Measurements from ENCODE around the gene ZC3H11A.

DNA sequence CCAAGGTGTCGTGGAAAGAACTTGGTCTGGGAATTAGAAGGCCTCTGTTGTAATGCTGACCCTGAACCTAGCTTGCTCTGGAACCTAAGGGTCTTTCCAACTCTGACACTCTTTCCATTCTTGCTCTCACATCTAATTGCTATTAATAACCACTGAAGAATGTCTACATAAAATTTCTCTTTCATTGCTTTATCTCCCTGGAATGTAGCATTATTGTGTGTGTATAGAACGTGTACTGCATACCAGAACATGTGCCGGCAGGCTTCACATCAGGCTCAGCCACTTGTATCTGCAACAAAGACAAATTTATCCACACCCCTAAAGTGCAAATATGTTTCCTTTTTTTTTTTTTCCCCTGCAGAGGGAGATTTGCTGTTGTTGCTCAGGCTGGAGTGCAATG is 44.4 kb upstream of the ZC3H11A start:
- TF ChIP-seq EZH2phosphoT487 (IDR thresholded peaks at IDR 0.05; ENCODE audit: borderline replicate concordance) (no peak), EZH2 (IDR thresholded peaks at IDR 0.05) (no peak), CTCF (IDR thresholded peaks at IDR 0.05 in 2 of 3, conservative IDR thresholded peaks at IDR 0.05 in 1 of 3; ENCODE audit: borderline replicate concordance in 1 of 3, insufficient read depth in 1 of 3, low read depth in 2 of 3, low read length in 2 of 3) (no peak), ZNF274 (IDR thresholded peaks at IDR 0.05; ENCODE audit: low read depth, low read length) (no peak), JUND (IDR thresholded peaks at IDR 0.05) (no peak), CEBPB (IDR thresholded peaks at IDR 0.05; ENCODE audit: low read depth) (no peak), POLR2AphosphoS5 (IDR thresholded peaks at IDR 0.05; ENCODE audit: low read depth, low read length) (no peak), POLR2A (IDR thresholded peaks at IDR 0.05; ENCODE audit: borderline replicate concordance, extremely low read depth, insufficient read depth, insufficient read length) (no peak)
